ENCODE data around the gene DET1. TPM values are rescaled to one million over a fixed set of nuclear protein-coding genes. Genes with fewer than 3 reads are reported as not detected.
A peak's percentile ranks its signal among the peaks of the same experiment; 100 is the strongest.

DET1 gene
- total and polyA plus RNA-seq, 2 of the 13 experiments (the other 11 are each of a cell fraction or from before 2014, with no cell fraction given), result 2.2 to 4.2 TPM

GRCh38 chr15:88546248-88547129, at the start of gene DET1 (continued):
- TF ChIP-seq BHLHE40 (IDR thresholded peaks at IDR 0.05; ENCODE audit: low read length) (peak; percentile 55; the same call in 1 of the 2 replicates), MTERF4 (CRISPR knock-in tag; IDR thresholded peaks at IDR 0.05) (no peak), HMG20B (CRISPR knock-in tag; conservative IDR thresholded peaks at IDR 0.05) (no peak), MEF2D (CRISPR knock-in tag; IDR thresholded peaks at IDR 0.05) (no peak), ATF2 (CRISPR knock-in tag; IDR thresholded peaks at IDR 0.05) (peak; percentile 65; the same call in 1 of the 2 replicates), ZBTB8A (CRISPR knock-in tag; IDR thresholded peaks at IDR 0.05; ENCODE audit: borderline replicate concordance, low read depth) (no peak), ZSCAN20 (CRISPR knock-in tag; IDR thresholded peaks at IDR 0.05; ENCODE audit: borderline replicate concordance) (no peak), ZGPAT (CRISPR knock-in tag; IDR thresholded peaks at IDR 0.05) (peak; percentile 43; the same call in 1 of the 2 replicates), LBX2 (CRISPR knock-in tag; IDR thresholded peaks at IDR 0.05; ENCODE audit: borderline replicate concordance) (no peak), MEIS1 (CRISPR knock-in tag; IDR thresholded peaks at IDR 0.05; ENCODE audit: borderline replicate concordance) (no peak), ZNF781 (CRISPR knock-in tag; IDR thresholded peaks at IDR 0.05; ENCODE audit: borderline replicate concordance, not compliant biosample characterization) (peak; percentile 28), DPF2 (CRISPR knock-in tag; IDR thresholded peaks at IDR 0.05; ENCODE audit: borderline replicate concordance, low read depth) (no peak), EP300 (IDR thresholded peaks at IDR 0.05; ENCODE audit: low read depth in 2 of 2, low read length in 2 of 2) (no peak; a peak in 1 of 4 replicates), EP300 (CRISPR knock-in tag; IDR thresholded peaks at IDR 0.05; ENCODE audit: borderline replicate concordance) (no peak), ARID4A (CRISPR knock-in tag; IDR thresholded peaks at IDR 0.05; ENCODE audit: borderline replicate concordance) (peak; percentile 66; the same call in 1 of the 2 replicates), NCOA5 (CRISPR knock-in tag; IDR thresholded peaks at IDR 0.05) (no peak), KDM5B (CRISPR knock-in tag; IDR thresholded peaks at IDR 0.05; ENCODE audit: borderline replicate concordance) (no peak; the same call in 1 of the 2 replicates), MYC (CRISPR knock-in tag; IDR thresholded peaks at IDR 0.05; ENCODE audit: borderline replicate concordance) (peak; percentile 71; the same call in 1 of the 2 replicates), EED (CRISPR knock-in tag; IDR thresholded peaks at IDR 0.05) (no peak)
